ENCODE measurements around the gene CDH1.
"Not testable (repeated sequence)": the region's sequence is repeated elsewhere in the genome, so short reads cannot be mapped to it uniquely, and the experiment has no call there.

The CDH1 gene

GRCh38 chr16:68790944-68791343 lies 53.9 kb downstream of the CDH1 start:
- DNase-seq (ENCODE audit: low spot score), result no peak

- DNase-seq (ENCODE audit: low spot score), result peak; percentile 39
Observed at GRCh38 chr16:68792465-68793324, 55.6 kb downstream of the CDH1 start.

- DNase-seq (ENCODE audit: low spot score), result no peak
Observed at GRCh38 chr16:68793401-68793857, 56.3 kb downstream of the CDH1 start.

- DNase-seq (ENCODE audit: low spot score), result no peak
Observed at GRCh38 chr16:68798398-68798797, 61.3 kb downstream of the CDH1 start.

GRCh38 chr16:68800257-68800875 lies 63.3 kb downstream of the CDH1 start:
- peak; percentile 89 for DNase-seq (ENCODE audit: low spot score)

GRCh38 chr16:68802190-68802589 lies 65.1 kb downstream of the CDH1 start:
- peak; percentile 58 for DNase-seq (ENCODE audit: low spot score)

- no peak for DNase-seq (ENCODE audit: low spot score)
Observed at GRCh38 chr16:68806422-68806821, 69.3 kb downstream of the CDH1 start.

- DNase-seq (ENCODE audit: low spot score), result no peak
Observed at GRCh38 chr16:68806981-68807380, 69.9 kb downstream of the CDH1 start.

- DNase-seq (ENCODE audit: low spot score), result no peak
Observed at GRCh38 chr16:68814516-68814915, 77.4 kb downstream of the CDH1 start.

GRCh38 chr16:68823401-68824135 lies 86.5 kb downstream of the CDH1 start:
- peak; percentile 90 for DNase-seq (ENCODE audit: low spot score)

GRCh38 chr16:68825427-68825826 lies 88.3 kb downstream of the CDH1 start:
- peak; percentile 11 for DNase-seq (ENCODE audit: low spot score)

GRCh38 chr16:68826652-68827051 lies 89.6 kb downstream of the CDH1 start:
- DNase-seq (ENCODE audit: low spot score), result no peak

GRCh38 chr16:68833251-68833650 lies 96.2 kb downstream of the CDH1 start:
- DNase-seq (ENCODE audit: low spot score), result no peak

- no peak for DNase-seq (ENCODE audit: low spot score)
Observed at GRCh38 chr16:68834550-68834949, 97.5 kb downstream of the CDH1 start.

GRCh38 chr16:68835970-68836369 lies 98.9 kb downstream of the CDH1 start:
- no peak for DNase-seq (ENCODE audit: low spot score)

GRCh38 chr16:68839831-68840230 lies 102.7 kb downstream of the CDH1 start:
- peak; percentile 39 for DNase-seq (ENCODE audit: low spot score)

GRCh38 chr16:68842964-68843481 lies 105.9 kb downstream of the CDH1 start:
- DNase-seq (ENCODE audit: low spot score), result not testable (repeated sequence)

- DNase-seq (ENCODE audit: low spot score), result peak; percentile 94
Observed at GRCh38 chr16:68843482-68844210, 106.6 kb downstream of the CDH1 start, which contains the start of gene TANGO6. Gene TANGO6, plus strand, starts transcription at chr16:68843531. Its CDS starts 87 bp downstream, at chr16:68843618.

- no peak for DNase-seq (ENCODE audit: low spot score)
Observed at GRCh38 chr16:68844211-68844564, 107.1 kb downstream of the CDH1 start.

GRCh38 chr16:68848786-68849185 lies 111.7 kb downstream of the CDH1 start:
- DNase-seq (ENCODE audit: low spot score), result no peak

GRCh38 chr16:68850481-68850880 lies 113.4 kb downstream of the CDH1 start:
- no peak for DNase-seq (ENCODE audit: low spot score)

GRCh38 chr16:68851601-68852000 lies 114.5 kb downstream of the CDH1 start:
- DNase-seq (ENCODE audit: low spot score), result no peak

All from GM03348 (cell line).